Astrocyte (in vitro differentiated cells and primary cell): ENCODE results near the gene LYPD6.

Source experiments
- CTCF ChIP-seq: IDR thresholded peaks from 2 replicates; pipeline ENCODE4 v1.5.1; 2011; ENCODE audit warnings: low read depth, mild to moderate bottlenecking, inconsistent platforms, low read length, moderate library complexity; ENCODE audit not compliant: insufficient read depth
- EZH2 ChIP-seq: IDR thresholded peaks from 2 replicates; pipeline ENCODE4 v1.6.1; 2012; ENCODE audit warnings: mild to moderate bottlenecking, low read length, inconsistent platforms; ENCODE audit not compliant: insufficient read depth

DNA sequence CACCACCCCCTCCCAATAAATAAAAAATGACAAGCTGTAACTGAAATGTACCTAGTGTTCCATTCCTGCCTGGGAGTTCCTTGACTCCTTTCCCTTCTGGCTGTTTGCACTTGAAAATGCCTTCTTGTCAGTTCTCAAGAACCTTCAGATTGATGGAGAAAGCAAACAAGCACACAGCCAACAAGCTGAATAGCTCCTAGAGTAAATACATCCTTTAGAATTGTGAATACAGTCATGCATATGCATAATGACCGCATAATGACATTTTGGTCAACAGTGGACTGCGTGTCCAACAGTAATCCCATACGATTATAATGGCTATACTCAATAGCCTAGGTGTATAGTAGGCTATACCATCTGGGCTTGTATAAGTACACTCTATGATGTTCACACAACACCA, 97.0 kb downstream of the LYPD6 start:
- TF ChIP-seq CTCF, result no peak
- TF ChIP-seq EZH2, result no peak
